MCF 10A (cell line): ENCODE data around the gene MTFR1L. TPM values are rescaled to one million over a fixed set of nuclear protein-coding genes. Genes with fewer than 3 reads are reported as not detected.

Experiments
- BruUV-seq: library from RNA; stranded (reverse); fragments of 400-500 nt; replicated peaks from 2 replicates; lab custom pipeline; 2021; lab: Mats Ljungman, UMichigan
- CTCF ChIA-PET: fragments of 300-600 bp; sonication (Branson Sonifier 250); formaldehyde crosslinking; extraction: SDS; loops from one replicate; lab custom pipeline; 2021; ENCODE audit warnings: antibody characterized with exemption, inconsistent platforms; lab: Yijun Ruan, JAX
- POLR2A ChIA-PET: fragments of 300-600, 350-650 bp; sonication (Branson Sonifier 250); formaldehyde crosslinking; extraction: SDS; loops from one replicate; lab custom pipeline; 2020; ENCODE audit warnings: antibody characterized with exemption, inconsistent platforms; lab: Yijun Ruan, JAX
- DNase-seq: peaks from one replicate; pipeline ENCODE4 v3.0.0-alpha.2; 2018; ENCODE audit not compliant: unreplicated experiment
- H3K27ac Mint-ChIP-seq: one replicate; pipeline ENCODE4 v1.8.0; 2022; ENCODE audit warnings: mild to moderate bottlenecking, low read depth, mixed read lengths; ENCODE audit not compliant: unreplicated experiment
- H3K27me3 Mint-ChIP-seq: one replicate; pipeline ENCODE4 v1.8.0; 2022; ENCODE audit warnings: mixed read lengths; ENCODE audit not compliant: insufficient read depth, unreplicated experiment
- H3K36me3 Mint-ChIP-seq: one replicate; pipeline ENCODE4 v1.8.0; 2022; ENCODE audit warnings: mild to moderate bottlenecking, moderate library complexity, mixed read lengths; ENCODE audit not compliant: insufficient read depth, unreplicated experiment
- H3K4me1 Mint-ChIP-seq: one replicate; pipeline ENCODE4 v1.8.0; 2022; ENCODE audit warnings: mixed read lengths; ENCODE audit not compliant: insufficient read depth, unreplicated experiment
- H3K4me3 Mint-ChIP-seq: one replicate; pipeline ENCODE4 v1.8.0; 2022; ENCODE audit warnings: mild to moderate bottlenecking, moderate library complexity, mixed read lengths; ENCODE audit not compliant: unreplicated experiment
- H3K9me3 Mint-ChIP-seq: one replicate; pipeline ENCODE4 v1.8.0; 2022; ENCODE audit warnings: mixed read lengths; ENCODE audit not compliant: unreplicated experiment
- intact Hi-C: fragments of 100-400 bp; cut with micrococcal nuclease; formaldehyde crosslinking; loops from 2 replicates; pipeline ENCODE4 v1.14.1; 2022
- total RNA-seq: library from RNA; stranded (reverse); gene quantifications from 2 replicates; pipeline ENCODE4 v1.2.3, GENCODE V29; 2022
- TF ChIP-seq, protein P1 (sequence below): fragments of 200-600 bp; IDR thresholded peaks from one replicate; pipeline ENCODE4 v1.8.0; 2022; ENCODE audit warnings: antibody characterized with exemption, mild to moderate bottlenecking; ENCODE audit not compliant: unreplicated experiment

Gene MTFR1L
- total RNA-seq, 1 experiment from 2014 or later: 39.3 TPM

DNA sequence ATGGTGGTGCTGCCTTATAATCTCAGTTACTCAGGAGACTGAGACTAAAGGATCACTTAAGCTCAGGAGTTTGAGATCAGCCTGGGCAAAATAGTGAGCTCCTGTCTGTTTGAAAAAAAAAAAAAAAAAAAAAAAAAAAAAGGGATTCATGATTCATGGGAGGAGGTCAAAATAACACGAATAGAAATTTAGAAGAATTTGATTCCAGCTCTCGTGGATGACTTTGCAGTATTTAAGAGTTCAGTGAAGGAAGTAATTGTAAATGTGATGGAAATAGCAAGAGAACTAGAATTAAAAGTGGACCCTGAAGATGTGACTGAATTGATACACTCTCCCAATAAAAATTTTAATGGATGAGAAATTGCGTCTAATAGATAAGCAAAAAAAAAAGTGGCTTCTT is 23.7 kb downstream of the MTFR1L start:
- Mint-ChIP-seq H3K36me3 (no peaks in the 10 kb centered on the region), H3K4me1 (peaks cover 6% of the 10 kb centered on the region), H3K27ac (no peak overlapping the region), H3K9me3 (no peaks in the 10 kb centered on the region), H3K27me3 (no peaks in the 10 kb centered on the region), H3K4me3 (no peak overlapping the region)
- DNase-seq: no peak
- BruUV-seq: no TSS peak
- TF ChIP-seq, protein P1, sequence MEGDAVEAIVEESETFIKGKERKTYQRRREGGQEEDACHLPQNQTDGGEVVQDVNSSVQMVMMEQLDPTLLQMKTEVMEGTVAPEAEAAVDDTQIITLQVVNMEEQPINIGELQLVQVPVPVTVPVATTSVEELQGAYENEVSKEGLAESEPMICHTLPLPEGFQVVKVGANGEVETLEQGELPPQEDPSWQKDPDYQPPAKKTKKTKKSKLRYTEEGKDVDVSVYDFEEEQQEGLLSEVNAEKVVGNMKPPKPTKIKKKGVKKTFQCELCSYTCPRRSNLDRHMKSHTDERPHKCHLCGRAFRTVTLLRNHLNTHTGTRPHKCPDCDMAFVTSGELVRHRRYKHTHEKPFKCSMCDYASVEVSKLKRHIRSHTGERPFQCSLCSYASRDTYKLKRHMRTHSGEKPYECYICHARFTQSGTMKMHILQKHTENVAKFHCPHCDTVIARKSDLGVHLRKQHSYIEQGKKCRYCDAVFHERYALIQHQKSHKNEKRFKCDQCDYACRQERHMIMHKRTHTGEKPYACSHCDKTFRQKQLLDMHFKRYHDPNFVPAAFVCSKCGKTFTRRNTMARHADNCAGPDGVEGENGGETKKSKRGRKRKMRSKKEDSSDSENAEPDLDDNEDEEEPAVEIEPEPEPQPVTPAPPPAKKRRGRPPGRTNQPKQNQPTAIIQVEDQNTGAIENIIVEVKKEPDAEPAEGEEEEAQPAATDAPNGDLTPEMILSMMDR: no peak
- POLR2A ChIA-PET: interaction anchor here (1.1 to 1.5 kb wide), 4 partner anchors 14 to 154 kb away, joined by 3 to 4 read pairs (median 3); partner anchors contain the start of genes MTFR1L and PAFAH2
- CTCF ChIA-PET: interaction anchor here (0.6 to 0.7 kb wide), 2 partner anchors 20 to 52 kb away, joined by 4 read pairs; no protein-coding TSS in a partner anchor
- intact Hi-C loops: no loop called here

DNA sequence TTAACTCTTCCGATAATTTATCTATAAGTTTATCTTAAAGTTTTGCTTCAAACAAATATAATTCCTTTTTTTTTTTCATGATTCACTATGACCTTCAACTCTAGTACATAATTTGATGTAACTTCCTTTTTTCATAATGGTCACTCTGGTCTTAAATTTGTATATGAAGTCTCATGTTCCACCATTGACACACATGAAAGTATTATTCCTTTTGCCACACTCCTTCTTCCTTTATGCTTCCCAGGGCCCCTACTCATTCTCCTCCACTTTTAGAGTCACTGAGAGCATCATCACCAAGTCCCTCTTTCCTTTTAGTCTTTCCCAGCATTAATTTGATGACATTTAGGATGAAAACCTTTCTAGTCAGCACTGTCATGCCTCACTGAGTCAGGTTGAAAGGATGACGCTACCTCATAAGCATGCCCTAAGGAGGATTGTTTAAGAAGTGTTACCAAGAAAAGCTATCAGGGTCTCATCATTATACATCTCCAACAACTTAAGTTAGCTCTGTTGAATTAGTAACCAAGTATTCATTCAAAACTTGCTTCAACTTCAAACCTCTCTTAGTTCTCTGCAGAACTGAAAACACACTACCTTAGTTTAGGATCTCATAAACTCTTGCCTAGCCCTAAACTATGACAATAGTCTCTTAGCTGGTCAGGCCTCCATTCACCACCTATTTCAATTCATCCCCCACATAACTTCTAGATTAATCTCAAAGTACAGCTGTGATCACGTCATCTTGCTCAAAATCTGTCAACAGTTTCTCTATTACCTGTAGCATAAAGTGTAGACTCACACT is 25.0 kb downstream of the MTFR1L start:
- ChIA-PET POLR2A (interaction anchor here (0.7 to 1.9 kb wide), 7 partner anchors 9 to 26 kb away, joined by 3 to 5 read pairs (median 4); partner anchors contain the start of gene MTFR1L), CTCF (interaction anchor here (0.7 to 1.6 kb wide), 4 partner anchors 10 to 318 kb away, joined by 3 to 4 read pairs (median 4); partner anchors contain the start of gene PAFAH2)
- DNase-seq: no peak
- BruUV-seq: no TSS peak
- Mint-ChIP-seq H3K36me3 (no peaks in the 10 kb centered on the region), H3K27me3 (no peaks in the 10 kb centered on the region), H3K4me3 (no peak overlapping the region), H3K9me3 (no peaks in the 10 kb centered on the region), H3K4me1 (peaks cover 12% of the 10 kb centered on the region), H3K27ac (no peak overlapping the region)
- TF ChIP-seq, protein P1: no peak
- intact Hi-C loops: no loop called here

DNA sequence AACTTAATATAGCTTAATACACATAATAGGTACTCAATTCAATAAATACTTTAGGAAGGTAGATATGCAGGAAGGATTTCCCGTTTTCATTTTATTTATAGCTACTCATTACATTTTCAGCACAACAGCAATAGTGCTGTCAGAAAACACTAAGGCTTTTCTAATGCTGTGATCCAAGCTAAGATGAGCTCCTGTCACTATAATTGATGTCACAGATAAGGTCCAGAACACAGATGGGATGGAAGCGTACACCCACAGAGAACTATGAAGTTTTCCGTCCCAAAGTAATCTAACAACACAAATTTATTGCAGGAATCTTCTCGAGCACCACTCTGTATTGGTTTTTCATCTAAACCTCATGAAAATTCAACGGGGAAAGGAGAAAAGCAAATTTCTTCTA is 25.9 kb downstream of the MTFR1L start:
- H3K27ac Mint-ChIP-seq: no peak overlapping the region
- H3K4me3 Mint-ChIP-seq: no peak overlapping the region
- TF ChIP-seq, protein P1: no peak
- H3K36me3 Mint-ChIP-seq: no peaks in the 10 kb centered on the region
- intact Hi-C loops: no loop called here
- no TSS peak for BruUV-seq
- ChIA-PET CTCF (interaction anchor here (0.7 to 1.0 kb wide), 4 partner anchors 11 to 466 kb away, joined by 3 to 4 read pairs (median 3); partner anchors contain the start of gene PAFAH2), POLR2A (interaction anchor here (0.9 to 1.9 kb wide), 4 partner anchors 10 to 26 kb away, joined by 3 to 5 read pairs (median 5); partner anchors contain the start of gene MTFR1L)
- peaks cover 17% of the 10 kb centered on the region for H3K4me1 Mint-ChIP-seq
- no peaks in the 10 kb centered on the region for H3K27me3 Mint-ChIP-seq
- DNase-seq: no peak
- no peaks in the 10 kb centered on the region for H3K9me3 Mint-ChIP-seq

DNA sequence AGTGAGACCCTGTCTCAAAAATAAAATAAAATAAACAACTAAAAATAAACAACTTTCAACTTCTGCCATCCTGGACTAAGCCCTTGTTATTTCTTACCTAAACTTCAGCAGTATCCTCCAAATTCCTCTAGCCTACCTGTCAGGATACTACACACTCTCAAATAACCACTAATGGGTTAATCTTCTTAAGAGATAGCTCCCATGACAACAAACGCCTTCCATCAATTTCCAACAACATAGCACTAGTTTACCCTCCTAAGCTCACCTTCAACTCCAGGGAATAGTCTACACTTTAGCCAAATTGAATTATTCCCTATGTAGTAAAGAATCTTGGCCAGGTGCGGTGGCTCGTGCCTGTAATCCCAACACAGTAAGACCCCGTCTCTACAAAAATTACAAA is 28.2 kb downstream of the MTFR1L start:
- intact Hi-C loops: no loop called here
- no peak overlapping the region for H3K4me3 Mint-ChIP-seq
- no peak overlapping the region for H3K27ac Mint-ChIP-seq
- BruUV-seq: no TSS peak
- no peak for DNase-seq
- no peaks in the 10 kb centered on the region for H3K27me3 Mint-ChIP-seq
- POLR2A ChIA-PET: interaction anchor here (0.9 to 3.2 kb wide), 5 partner anchors 8 to 48 kb away, joined by 3 to 15 read pairs (median 4); no protein-coding TSS in a partner anchor
- CTCF ChIA-PET: interaction anchor here (0.7 to 1.5 kb wide), 2 partner anchors 8 to 505 kb away, joined by 3 read pairs; no protein-coding TSS in a partner anchor
- TF ChIP-seq, protein P1: no peak
- H3K36me3 Mint-ChIP-seq: no peaks in the 10 kb centered on the region
- H3K9me3 Mint-ChIP-seq: no peaks in the 10 kb centered on the region
- peaks cover 17% of the 10 kb centered on the region for H3K4me1 Mint-ChIP-seq
